Thyroid gland (tissue), 4 donors: ENCODE data around the gene DCAF6.

Experiments
- POLR2A ChIP-seq, 2 donors: fragments of 450-650 bp; IDR thresholded peaks; one replicate each; pipeline ENCODE4 v1.6.1; 2017; ENCODE audit warnings: antibody characterized with exemption in 2 of 2, mild to moderate bottlenecking in 2 of 2, moderate library complexity in 1 of 2
- TF ChIP-seq, protein P1 (sequence below), 6 experiments: fragments of 200-600 bp in 3 of 6; fragments of 450-650 bp in 3 of 6; sonication (generic) in 3 of 6; IDR thresholded peaks; one replicate each; pipeline ENCODE4 v1.5.1; 2016 to 2019; ENCODE audit warnings: antibody characterized with exemption in 6 of 6, mild to moderate bottlenecking in 2 of 6, inconsistent platforms in 1 of 6, moderate library complexity in 1 of 6

DNA sequence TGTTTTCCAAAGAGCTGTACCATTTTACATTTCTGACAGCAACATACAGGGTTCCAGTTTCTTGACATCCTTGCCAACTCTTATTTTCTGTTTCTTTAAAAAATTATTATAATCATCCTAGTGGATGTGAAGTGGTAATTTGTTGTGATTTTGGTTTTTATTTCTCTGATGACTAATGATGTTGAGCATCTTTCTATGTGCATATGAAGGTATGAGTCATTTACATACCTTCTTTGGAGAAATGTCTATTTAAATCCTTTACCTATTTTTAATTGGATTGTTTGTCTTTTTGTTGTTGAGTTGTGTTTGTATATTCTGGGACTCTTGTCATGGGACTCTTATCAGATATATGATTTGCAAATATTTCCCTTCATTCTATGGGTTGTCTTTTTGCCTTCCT, 21.2 kb downstream of the DCAF6 start:
- TF ChIP-seq, protein P1, sequence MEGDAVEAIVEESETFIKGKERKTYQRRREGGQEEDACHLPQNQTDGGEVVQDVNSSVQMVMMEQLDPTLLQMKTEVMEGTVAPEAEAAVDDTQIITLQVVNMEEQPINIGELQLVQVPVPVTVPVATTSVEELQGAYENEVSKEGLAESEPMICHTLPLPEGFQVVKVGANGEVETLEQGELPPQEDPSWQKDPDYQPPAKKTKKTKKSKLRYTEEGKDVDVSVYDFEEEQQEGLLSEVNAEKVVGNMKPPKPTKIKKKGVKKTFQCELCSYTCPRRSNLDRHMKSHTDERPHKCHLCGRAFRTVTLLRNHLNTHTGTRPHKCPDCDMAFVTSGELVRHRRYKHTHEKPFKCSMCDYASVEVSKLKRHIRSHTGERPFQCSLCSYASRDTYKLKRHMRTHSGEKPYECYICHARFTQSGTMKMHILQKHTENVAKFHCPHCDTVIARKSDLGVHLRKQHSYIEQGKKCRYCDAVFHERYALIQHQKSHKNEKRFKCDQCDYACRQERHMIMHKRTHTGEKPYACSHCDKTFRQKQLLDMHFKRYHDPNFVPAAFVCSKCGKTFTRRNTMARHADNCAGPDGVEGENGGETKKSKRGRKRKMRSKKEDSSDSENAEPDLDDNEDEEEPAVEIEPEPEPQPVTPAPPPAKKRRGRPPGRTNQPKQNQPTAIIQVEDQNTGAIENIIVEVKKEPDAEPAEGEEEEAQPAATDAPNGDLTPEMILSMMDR (IDR thresholded peaks at IDR 0.05), result no peak
- no peak for TF ChIP-seq POLR2A (IDR thresholded peaks at IDR 0.05)
